ENCODE results near the gene TTC28.

- TF ChIP-seq EZH2 (IDR thresholded peaks at IDR 0.05) (no peak), CTCF (IDR thresholded peaks at IDR 0.05) (no peak), EZH2phosphoT487 (IDR thresholded peaks at IDR 0.05) (no peak)
These were observed 49.5 kb downstream of the TTC28 start for GRCh38 chr22:28630177-28630574.
